Parathyroid adenoma (tissue), 2 donors: ENCODE results near the gene POLR2J3.
"Not testable (repeated sequence)": the region's sequence is repeated elsewhere in the genome, so short reads cannot be mapped to it uniquely, and the experiment has no call there.

ENCODE experiments used
- H2AFZ ChIP-seq: fragments of 300-600 bp; sonication (generic); one replicate; pipeline ENCODE4 v1.7.0; 2017; ENCODE audit warnings: antibody characterized with exemption, mild to moderate bottlenecking
- H3K27ac ChIP-seq: fragments of 300-600 bp; sonication (generic); one replicate; pipeline ENCODE4 v1.7.0; 2017
- H3K27me3 ChIP-seq: fragments of 300-600 bp; sonication (generic); one replicate; pipeline ENCODE4 v1.7.0; 2017; ENCODE audit warnings: low read length; ENCODE audit not compliant: control insufficient read depth, insufficient read depth
- H3K36me3 ChIP-seq: fragments of 300-600 bp; sonication (generic); one replicate; pipeline ENCODE4 v1.7.0; 2017; ENCODE audit warnings: low read length; ENCODE audit not compliant: control insufficient read depth, insufficient read depth
- H3K4me1 ChIP-seq: fragments of 300-600 bp; sonication (generic); one replicate; pipeline ENCODE4 v1.7.0; 2017; ENCODE audit warnings: control low read depth
- H3K4me2 ChIP-seq: fragments of 300-600 bp; sonication (generic); one replicate; pipeline ENCODE4 v1.7.0; 2017; ENCODE audit warnings: low read length
- H3K4me3 ChIP-seq: fragments of 300-600 bp; sonication (generic); one replicate; pipeline ENCODE4 v1.7.0; 2017; ENCODE audit warnings: low read depth, low read length
- H3K79me2 ChIP-seq: fragments of 300-600 bp; sonication (generic); one replicate; pipeline ENCODE4 v1.7.0; 2017; ENCODE audit warnings: control low read depth
- H3K9ac ChIP-seq: fragments of 300-600 bp; sonication (generic); one replicate; pipeline ENCODE4 v1.7.0; 2017; ENCODE audit warnings: mild to moderate bottlenecking
- H3K9me3 ChIP-seq: fragments of 300-600 bp; sonication (generic); one replicate; pipeline ENCODE4 v1.7.0; 2017; ENCODE audit warnings: low read length; ENCODE audit not compliant: control insufficient read depth
- TF ChIP-seq, protein P1 (sequence below): fragments of 300-600 bp; sonication (generic); IDR thresholded peaks from one replicate; pipeline ENCODE4 v1.7.0; 2017; ENCODE audit warnings: antibody characterized with exemption, mild to moderate bottlenecking
- donor health status: primary hyperparathyroidism.

The POLR2J3 gene

DNA sequence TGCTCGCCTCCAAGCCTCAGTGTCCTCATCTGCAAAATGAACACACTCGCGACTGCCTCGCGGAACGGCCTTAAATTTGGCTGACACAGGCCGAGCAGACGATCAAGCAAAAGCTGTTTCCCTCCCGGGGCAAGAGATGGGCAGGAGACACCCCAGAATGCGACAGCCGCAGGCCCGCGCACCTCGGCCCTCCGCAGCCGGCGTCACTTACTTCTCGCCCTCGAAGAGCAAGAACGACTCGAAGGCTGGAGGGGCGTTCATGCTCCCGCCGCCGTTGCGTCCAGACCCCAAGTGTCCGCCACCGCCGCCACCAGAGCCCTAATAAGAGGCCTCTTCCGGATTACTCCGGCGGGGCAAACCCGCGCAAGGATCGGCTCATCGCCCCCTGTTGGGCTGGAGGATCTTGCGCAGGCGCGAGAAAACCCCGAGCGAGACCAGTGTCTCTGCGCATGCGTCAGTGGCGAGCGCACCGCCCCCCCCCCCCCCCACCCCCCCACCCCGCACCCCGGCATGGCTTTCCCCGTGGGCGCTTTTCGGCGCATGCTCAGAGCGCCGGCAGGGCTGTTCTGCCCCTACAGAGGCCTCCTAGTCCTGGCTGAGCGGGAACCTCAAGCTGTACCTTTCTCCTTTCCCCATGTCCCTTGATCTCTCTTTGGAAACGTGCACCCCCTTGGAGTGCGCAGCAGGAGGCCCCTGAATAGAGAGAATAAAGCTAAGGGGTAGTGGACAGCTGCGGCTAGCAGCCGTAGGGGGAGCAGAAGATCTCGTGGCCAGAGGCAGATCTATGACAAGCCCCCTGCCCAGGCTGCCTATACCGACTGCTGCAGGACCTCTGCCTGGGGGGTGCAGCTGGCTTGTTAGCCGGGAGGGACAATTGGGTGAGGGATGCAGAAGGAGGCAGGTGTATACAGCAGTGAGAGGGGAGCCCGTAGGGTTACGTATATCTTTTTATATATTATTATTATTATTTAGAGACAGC is at the start of gene POLR2J3:
POLR2J3 (minus strand) TSS at position 323 of the 979 bp plus-strand sequence; CDS start at position 261, 62 bp downstream.
- peak within 1 kb of the TSS; percentile 87 for H2AFZ ChIP-seq
- H3K4me3 ChIP-seq, result peak within 1 kb of the TSS; percentile 66
- H3K9me3 ChIP-seq, H3K36me3 ChIP-seq, H3K4me1 ChIP-seq, H3K27me3 ChIP-seq, H3K79me2 ChIP-seq: not testable (repeated sequence)
- peak within 1 kb of the TSS; percentile 88 for H3K9ac ChIP-seq
- H3K4me2 ChIP-seq, result peak within 1 kb of the TSS; percentile 65
- H3K27ac ChIP-seq, result peak within 1 kb of the TSS; percentile 64
- TF ChIP-seq, protein P1, sequence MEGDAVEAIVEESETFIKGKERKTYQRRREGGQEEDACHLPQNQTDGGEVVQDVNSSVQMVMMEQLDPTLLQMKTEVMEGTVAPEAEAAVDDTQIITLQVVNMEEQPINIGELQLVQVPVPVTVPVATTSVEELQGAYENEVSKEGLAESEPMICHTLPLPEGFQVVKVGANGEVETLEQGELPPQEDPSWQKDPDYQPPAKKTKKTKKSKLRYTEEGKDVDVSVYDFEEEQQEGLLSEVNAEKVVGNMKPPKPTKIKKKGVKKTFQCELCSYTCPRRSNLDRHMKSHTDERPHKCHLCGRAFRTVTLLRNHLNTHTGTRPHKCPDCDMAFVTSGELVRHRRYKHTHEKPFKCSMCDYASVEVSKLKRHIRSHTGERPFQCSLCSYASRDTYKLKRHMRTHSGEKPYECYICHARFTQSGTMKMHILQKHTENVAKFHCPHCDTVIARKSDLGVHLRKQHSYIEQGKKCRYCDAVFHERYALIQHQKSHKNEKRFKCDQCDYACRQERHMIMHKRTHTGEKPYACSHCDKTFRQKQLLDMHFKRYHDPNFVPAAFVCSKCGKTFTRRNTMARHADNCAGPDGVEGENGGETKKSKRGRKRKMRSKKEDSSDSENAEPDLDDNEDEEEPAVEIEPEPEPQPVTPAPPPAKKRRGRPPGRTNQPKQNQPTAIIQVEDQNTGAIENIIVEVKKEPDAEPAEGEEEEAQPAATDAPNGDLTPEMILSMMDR, result peak; percentile 63

DNA sequence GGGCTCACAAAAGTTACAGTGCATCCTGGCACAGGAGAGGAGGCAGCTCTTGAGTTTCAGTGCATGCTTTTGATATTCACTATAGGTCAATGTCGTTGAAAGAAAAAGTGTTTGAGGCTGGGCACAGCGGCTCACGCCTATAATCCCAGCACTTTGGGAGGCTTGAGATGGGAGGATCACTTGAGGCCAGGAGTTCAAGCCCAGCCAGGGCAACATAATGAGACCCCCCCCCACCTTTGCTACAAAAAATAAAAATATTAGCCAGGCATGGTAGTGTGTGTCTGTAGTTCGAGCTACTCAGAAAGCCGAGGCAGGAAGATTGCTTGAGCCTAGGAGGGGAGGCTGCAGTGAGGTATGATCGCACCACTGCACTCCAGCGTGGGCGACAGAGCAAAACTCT is 45.7 kb upstream of the POLR2J3 start:
- H3K27ac ChIP-seq, result not testable (repeated sequence)

DNA sequence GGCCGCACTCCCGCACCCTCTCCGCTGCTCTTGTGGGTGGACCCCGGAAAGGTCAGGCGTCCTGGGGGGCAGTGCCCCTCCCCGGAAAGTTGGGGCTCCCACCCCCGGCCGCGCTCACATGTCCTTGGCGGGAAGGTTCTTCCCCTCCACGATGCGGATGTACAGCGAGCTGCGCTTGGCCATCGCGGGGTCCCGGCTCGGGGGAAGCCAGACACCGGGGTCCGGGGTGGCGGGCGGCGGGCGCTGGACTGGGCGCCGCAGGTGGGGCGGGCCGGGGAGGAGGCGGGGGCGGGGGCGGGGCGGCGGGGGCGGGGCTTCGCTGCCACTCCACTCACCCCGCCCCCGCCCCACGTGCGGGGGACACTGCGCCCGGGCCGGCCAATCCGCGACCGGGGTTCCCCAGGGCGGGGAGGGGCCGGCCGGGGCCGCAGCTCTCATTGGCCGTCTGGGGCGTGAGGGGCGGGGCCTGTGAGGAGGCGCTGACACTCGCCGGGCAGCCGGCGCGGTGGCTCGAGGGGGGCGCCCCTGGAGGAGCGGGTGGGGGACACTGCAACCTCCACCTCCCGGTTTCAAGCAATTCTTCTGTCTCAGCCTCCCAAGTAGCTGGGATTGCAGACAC is 44.2 kb upstream of the POLR2J3 start, which contains the start of gene RASA4:
RASA4 (minus strand) TSS at position 250 of the 619 bp plus-strand sequence; CDS start at position 183, 67 bp downstream.
- H3K4me2 ChIP-seq, H3K27me3 ChIP-seq, H3K27ac ChIP-seq, H3K4me1 ChIP-seq, H3K9me3 ChIP-seq, H3K36me3 ChIP-seq, H3K9ac ChIP-seq, H3K4me3 ChIP-seq, H3K79me2 ChIP-seq, H2AFZ ChIP-seq: not testable (repeated sequence)

More for the DNA sequence above, 45.7 kb upstream of the POLR2J3 start:
- H2AFZ ChIP-seq, H3K9me3 ChIP-seq, H3K4me3 ChIP-seq, H3K79me2 ChIP-seq, H3K36me3 ChIP-seq, H3K9ac ChIP-seq, H3K4me1 ChIP-seq, H3K27me3 ChIP-seq, H3K4me2 ChIP-seq: not testable (repeated sequence)

DNA sequence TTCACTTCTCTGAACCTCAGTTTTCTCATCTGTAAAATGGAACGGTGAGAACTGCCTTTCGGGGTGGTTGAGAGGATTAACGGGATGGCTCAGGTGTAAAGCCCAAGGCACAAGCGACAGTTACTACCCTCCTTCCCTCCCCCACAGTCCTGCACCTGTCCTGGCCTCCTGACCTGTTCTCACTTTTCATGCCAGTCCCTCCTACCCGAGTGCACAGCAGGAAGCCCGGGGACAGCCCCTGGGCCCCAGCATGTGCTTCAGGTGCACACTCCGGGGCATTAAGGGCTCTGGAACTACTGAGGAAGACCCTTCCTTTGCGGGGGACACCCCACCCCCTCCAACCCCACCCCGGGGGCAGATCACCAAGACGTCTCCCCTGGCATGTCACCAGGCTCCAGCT is 43.5 kb upstream of the POLR2J3 start:
- not testable (repeated sequence) for H3K36me3 ChIP-seq, H3K4me3 ChIP-seq, H3K4me2 ChIP-seq, H3K9ac ChIP-seq, H3K4me1 ChIP-seq, H3K27ac ChIP-seq, H3K9me3 ChIP-seq, H3K79me2 ChIP-seq, H3K27me3 ChIP-seq, H2AFZ ChIP-seq

DNA sequence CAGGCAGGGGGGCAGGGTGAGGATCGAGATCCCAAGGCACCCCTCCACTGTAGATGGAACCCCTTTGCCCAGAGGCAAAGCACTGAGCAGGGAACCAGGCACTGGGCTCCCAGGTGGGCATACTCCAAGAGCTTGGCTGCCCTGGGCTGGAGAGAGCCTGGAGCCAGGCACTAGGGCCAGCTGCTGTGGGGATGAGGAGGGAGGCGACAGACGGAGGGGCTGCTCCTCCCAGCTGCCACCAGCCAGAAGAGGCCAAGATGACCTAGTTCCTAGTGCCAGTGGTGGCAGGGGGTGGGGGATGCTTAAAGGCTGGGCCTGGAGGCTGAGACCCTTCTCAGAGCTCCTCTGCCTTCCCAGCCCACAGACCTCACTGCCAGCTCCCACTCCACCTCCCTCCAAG is 42.5 kb upstream of the POLR2J3 start:
- not testable (repeated sequence) for H3K27me3 ChIP-seq, H3K36me3 ChIP-seq, H2AFZ ChIP-seq, H3K4me1 ChIP-seq, H3K9ac ChIP-seq, H3K4me2 ChIP-seq, H3K79me2 ChIP-seq, H3K4me3 ChIP-seq, H3K27ac ChIP-seq, H3K9me3 ChIP-seq

DNA sequence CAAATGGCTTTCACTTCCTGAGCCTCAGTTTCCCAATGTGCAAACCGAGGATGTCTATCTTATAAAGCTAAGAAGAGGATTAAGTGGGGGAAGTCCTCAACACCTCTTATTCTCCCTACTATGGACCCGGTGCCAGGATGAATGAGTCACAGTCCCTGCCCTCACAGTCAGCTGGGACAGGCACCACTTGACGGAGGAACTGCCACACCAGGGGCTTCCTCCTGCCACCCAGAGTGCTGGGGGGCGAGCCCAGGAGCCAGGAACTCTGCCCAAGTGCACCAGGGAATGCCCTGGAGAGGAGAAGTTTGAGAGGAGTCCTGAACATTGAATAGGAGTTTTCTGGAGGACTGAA is 41.9 kb upstream of the POLR2J3 start:
- not testable (repeated sequence) for H3K9ac ChIP-seq, H3K9me3 ChIP-seq, H3K27ac ChIP-seq, H2AFZ ChIP-seq, H3K27me3 ChIP-seq, H3K4me3 ChIP-seq, H3K4me2 ChIP-seq, H3K36me3 ChIP-seq, H3K4me1 ChIP-seq, H3K79me2 ChIP-seq

DNA sequence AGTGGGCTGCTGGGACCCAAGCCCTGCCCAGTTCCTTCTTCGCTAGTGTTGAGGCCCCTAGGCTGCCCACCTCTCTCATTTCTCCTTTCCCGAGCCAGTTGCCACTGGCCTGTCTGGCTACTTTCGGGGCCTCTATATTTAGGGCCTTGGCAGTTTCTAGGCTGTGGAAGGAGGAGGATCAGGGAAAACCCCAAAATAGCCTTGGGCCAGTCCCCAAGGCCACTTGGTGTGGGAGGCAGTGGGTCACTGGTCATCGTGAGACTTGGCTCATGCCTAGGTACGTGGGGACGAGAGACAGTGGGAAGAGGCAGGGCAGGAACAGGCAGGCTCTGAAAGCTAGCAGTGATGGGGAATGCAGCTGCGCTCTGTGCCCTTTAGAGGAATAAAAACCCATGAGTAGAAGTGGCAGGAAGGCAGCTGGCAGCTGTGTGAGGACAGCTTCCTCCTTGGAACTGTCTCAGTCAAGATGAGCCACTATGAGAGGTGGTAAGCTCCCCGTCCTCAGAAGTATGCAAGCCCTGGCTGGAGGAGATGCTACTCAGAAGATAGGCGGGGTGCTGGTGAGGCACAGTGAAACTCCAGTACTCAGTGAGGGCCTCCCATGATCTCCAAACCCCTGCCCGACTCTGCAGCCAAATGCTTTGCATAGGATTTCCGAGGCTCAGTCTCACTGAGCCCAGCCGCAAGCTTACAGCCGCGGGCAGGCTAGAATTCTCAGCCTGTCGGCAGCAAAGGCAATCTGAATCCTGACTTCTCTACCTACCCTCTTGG is 41.4 kb upstream of the POLR2J3 start:
- H3K27ac ChIP-seq, H3K27me3 ChIP-seq, H3K79me2 ChIP-seq: not testable (repeated sequence)

DNA sequence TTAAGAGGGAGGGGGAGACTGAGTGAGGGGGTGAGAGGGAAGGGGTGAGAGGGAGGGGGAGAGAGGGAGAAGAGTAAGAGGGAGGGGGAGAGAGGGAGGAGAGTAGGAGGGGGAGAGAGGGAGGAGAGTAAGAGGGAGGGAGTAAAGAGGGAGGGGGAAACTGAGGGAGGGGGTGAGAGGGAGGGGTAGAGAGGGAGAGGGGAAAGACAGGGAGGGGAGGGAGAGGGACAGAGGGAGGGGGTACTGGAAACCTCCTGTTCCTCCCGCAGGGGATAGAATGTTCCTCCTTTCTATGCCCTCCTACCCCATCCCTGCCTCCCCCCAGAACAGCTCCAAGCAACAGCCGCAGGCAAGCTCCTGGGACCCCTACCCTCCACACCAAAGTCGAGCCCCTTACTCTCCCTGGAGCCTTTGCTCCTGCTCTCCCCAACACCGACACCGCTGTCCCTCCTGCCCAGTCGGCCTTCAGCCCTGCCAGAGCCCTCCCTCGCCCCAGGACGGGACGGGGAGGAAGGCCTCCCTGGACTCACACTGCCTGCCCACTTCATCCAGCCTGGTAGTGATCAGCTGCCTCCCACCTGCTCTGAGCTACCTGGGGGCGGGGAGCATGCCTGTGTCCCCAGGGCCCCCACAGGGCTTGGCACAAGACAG is 39.4 kb upstream of the POLR2J3 start:
- H3K4me3 ChIP-seq, H3K9me3 ChIP-seq, H3K36me3 ChIP-seq, H3K27me3 ChIP-seq, H3K4me2 ChIP-seq, H3K4me1 ChIP-seq, H3K79me2 ChIP-seq, H2AFZ ChIP-seq, H3K9ac ChIP-seq: not testable (repeated sequence)
- peak overlapping the region; percentile 51 for H3K27ac ChIP-seq

More for the DNA sequence above, 41.4 kb upstream of the POLR2J3 start:
- not testable (repeated sequence) for H3K4me3 ChIP-seq, H3K4me2 ChIP-seq, H2AFZ ChIP-seq, H3K36me3 ChIP-seq, H3K4me1 ChIP-seq, H3K9me3 ChIP-seq, H3K9ac ChIP-seq

DNA sequence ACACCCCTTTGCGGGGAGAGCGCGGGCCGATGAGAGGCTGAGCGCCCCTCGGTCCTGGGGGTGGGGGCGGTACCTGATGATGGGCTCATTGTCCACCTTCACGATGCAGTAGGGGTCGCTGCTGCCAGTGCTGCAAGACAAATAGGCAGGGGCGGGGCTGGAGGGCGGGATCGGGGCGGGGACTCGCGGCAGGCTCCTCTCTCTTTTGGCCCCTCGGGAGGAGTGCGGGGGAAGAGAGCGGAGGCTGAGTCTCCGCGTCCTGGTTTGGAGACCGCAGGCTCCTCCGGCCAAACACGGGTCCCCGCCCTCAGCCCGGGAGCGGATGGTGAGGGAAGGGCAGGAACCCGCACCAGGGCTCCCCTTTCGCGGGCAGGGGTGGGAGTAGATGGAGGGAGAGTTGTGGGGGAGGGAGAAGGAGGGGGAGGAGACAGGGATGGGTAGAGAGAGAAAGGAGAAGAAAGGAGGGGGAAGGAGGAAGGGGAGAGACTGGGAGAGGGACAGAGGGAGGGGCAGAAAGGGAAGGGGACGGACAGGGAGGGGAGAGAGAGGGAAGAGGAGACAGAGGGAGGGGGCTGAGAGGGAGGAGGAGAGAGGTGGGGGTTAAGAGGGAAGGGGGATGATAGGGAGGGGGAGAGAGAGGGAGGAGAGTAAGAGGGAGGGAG is 38.8 kb upstream of the POLR2J3 start:
- H3K27me3 ChIP-seq, H3K79me2 ChIP-seq, H3K4me2 ChIP-seq, H3K27ac ChIP-seq, H3K36me3 ChIP-seq, H3K4me3 ChIP-seq, H3K4me1 ChIP-seq, H2AFZ ChIP-seq, H3K9ac ChIP-seq, H3K9me3 ChIP-seq: not testable (repeated sequence)
